Activated T-cell treated with anti-CD3 and anti-CD28 coated beads for 1 hour (primary cell): ENCODE data around the gene TMEM270.

Experiments used
- DNase-seq: peaks from one replicate; pipeline ENCODE4 v3.0.0-alpha.2; 2020; ENCODE audit warnings: low read depth

Gene TMEM270

GRCh38 chr7:73887762-73888161 is 26.8 kb downstream of the TMEM270 start:
- DNase-seq: no peak

DNA sequence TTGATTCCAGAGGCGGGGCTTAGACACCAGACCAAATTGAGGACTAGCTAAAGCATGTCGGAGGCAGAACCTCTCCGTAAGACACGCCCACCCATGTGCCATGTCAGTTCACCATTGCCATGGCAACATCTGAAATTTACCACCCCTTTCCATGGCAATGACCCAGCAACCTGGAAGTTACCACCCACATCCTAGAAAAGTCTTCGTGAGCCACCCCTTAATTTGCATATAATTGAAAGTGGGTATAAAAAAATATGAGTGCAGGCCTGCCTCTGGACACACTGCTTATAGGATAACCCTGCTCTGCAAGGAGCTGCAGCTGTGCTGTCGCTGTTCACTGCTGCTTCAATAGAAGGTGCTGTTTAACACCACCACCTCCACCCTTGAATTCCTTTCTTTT is 28.0 kb downstream of the TMEM270 start:
- DNase-seq: no peak

- DNase-seq: no peak
Observed at GRCh38 chr7:73890555-73891147, 29.7 kb downstream of the TMEM270 start.

DNA sequence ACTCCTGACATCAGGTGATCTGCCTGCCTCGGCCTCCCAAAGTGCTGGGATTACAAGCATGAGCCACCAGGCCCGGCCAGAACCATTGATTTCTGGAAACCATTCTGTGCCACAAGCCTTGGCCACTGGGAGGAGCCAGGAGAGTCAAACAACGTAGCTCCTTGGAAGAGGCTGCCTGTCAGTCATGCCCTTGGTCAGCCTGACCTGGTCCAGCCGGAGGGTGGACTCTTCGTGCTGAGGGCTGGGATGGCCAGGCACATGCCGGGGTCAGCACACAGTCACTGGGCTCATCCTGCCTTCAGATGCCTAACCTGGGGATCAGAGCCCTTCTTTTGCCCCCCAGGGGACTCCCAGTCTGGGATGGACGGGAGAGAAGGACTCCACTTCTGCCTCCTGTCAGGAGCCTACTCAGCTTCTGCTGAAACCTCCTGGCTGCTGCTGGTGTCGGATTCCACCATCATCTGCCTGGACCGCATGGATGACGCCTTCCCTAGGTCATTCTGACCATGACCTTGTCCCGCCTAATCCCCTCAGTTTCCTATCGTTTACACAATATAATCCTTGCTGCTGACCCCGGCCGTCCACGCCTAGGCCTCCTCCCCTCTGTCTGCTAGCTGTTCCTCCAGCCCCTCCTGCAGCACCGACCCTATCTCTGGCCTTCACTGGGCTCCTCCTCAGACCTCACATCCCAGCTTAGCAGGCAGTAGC is 30.4 kb downstream of the TMEM270 start:
- DNase-seq: no peak

GRCh38 chr7:73892003-73892999 is 31.3 kb downstream of the TMEM270 start:
- DNase-seq: no peak

DNA sequence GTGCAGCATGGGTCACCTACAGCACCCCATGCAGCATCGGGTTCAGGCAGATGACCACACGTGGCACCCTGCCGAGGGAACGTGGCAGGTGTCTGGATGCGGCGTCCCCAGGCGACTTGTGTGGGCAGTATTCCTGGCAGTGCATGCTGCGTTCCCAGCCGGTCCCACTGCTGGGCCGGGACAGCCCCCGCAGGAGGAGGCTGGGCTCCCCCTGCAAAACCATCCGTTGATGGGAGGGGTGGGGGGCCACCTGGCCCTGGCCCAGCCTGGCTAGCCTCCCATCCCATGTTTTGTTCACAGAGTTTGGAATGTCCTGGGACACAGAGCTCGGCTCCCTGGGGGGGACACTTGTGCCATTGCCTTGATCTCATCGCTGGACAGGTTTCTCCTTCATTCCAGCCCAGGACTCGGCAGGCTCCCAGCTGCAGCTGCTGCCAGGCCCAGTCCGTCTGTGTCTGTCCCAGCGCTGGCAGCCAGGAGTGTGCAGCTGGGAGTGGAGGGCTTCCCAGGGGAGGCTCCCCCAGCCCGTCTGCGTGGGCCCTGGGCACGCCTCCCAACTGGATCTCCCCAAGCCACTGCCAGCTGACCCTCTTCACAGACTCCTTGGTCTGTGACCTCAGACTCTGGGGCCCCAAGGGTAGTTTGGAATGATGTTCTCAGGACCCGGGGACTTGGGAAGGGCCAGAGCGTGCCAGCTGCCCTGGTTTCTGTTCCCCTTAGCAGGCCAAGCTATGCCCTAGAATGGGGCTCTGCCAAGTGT is 32.6 kb downstream of the TMEM270 start:
- no peak for DNase-seq

GRCh38 chr7:73894166-73894565 is 33.2 kb downstream of the TMEM270 start:
- DNase-seq: no peak

- DNase-seq: no peak
Observed at GRCh38 chr7:73894733-73895551, 34.0 kb downstream of the TMEM270 start.

DNA sequence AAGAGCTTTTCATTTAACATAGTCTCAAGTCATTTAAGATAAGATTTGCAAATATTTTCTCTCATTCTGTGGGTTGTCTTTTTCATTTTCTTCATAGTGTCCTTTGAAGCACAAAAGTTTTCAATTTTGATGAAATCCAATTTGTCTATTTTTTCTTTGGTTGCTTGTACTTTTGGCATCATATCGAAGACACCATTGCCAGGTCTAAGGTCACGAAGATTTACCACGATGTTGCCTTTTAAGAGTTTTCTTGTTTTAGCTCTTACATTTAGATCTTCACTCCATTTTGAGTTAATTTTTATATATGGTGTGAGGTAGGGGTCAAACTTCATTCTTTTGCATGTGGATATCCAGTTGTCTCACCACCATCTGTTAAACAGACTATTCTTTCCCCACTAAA is 34.7 kb downstream of the TMEM270 start:
- no peak for DNase-seq

- no peak for DNase-seq
Observed at GRCh38 chr7:73896454-73896853, 35.5 kb downstream of the TMEM270 start.

- DNase-seq: no peak
Observed at GRCh38 chr7:73899731-73900142, 38.8 kb downstream of the TMEM270 start.

DNA sequence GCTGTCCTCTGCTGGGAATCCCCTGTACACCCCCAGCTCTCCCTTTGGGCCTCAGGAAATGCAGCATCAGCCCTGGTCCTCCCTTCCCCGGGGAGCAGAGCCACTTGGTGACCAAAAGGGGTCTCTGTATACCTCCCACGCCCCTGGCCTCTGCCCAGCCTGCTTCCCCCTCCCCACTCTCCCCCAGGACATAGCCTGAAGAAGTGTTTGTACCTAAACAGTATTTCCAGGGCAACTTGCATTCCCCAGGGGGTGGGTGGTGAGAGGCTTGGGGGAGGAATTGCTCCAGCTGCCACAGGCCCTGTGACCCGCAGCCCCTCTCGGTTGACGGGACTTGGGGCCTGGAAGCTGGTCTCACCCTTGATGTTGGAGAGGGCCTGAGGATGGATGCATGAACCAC is 39.3 kb downstream of the TMEM270 start:
- no peak for DNase-seq

GRCh38 chr7:73901231-73901822 is 40.4 kb downstream of the TMEM270 start:
- DNase-seq: no peak

GRCh38 chr7:73901823-73902597 is 41.1 kb downstream of the TMEM270 start:
- DNase-seq: no peak

GRCh38 chr7:73903321-73904218 is 42.6 kb downstream of the TMEM270 start:
- no peak for DNase-seq

GRCh38 chr7:73904219-73905137 is 43.5 kb downstream of the TMEM270 start:
- no peak for DNase-seq

DNA sequence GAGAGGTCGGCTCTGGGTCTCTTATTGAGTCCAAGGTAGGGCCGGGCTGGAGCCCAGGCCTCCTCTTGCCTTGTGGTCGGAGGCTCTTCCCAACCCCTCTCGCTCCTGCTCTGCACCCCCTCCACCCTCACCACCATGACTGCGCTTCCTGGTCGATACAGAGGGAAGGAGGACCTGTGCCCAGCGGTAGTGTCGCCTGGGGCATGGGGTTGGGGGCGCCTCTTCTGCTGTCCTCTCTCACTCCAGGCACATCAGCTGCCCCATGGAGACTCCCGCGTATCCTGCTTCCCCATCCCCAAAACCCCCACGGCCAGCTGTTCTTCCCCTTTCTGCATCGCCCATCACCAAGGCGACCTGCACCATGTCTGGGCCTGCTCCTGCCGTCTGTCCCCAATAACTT is 44.4 kb downstream of the TMEM270 start:
- no peak for DNase-seq

- DNase-seq: no peak
Observed at GRCh38 chr7:73906874-73907273, 45.9 kb downstream of the TMEM270 start.
